ENCODE results near the gene SPOCK1.

SPOCK1 gene

DNA sequence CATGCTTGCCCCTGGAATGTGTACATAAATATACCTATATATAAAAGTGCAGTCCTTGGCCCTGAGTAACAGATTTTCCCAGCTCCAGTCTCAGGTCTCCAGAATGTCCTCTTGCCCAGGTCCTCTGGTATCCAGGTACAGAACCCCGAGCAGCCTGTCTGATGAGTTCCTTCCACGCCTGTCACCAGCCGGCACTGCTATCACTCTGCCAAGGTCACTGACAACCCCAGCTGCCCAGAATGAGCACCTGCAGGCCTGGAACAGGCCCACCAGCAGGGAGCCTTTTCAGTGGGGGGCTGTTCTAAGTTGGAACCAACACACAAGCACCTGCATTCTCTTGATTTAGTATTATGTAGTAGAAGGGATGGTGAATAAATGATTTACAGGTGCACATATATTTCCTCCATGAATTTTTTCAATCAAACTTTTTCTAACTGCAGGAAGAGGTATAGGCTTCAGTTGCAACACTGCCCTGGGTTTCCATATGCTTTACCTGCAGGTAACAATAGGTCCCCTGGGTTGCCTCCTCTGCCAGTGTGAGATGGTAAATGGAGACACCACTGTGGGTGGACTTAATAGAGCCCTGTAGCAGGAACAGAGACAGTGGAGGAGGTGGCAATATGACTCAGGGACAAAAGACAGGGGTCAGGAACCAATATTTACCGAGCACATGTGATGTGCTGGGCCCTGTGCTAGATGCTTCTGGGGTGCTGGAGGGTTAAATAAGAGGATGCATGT is 291.9 kb downstream of the SPOCK1 start:
- no peak overlapping the region for H3K4me3 ChIP-seq (replicated peaks; ENCODE audit: low read depth, low read length)
- no peak for DNase-seq (ENCODE audit: extremely low read depth, low read depth)
- TF ChIP-seq, protein P1, sequence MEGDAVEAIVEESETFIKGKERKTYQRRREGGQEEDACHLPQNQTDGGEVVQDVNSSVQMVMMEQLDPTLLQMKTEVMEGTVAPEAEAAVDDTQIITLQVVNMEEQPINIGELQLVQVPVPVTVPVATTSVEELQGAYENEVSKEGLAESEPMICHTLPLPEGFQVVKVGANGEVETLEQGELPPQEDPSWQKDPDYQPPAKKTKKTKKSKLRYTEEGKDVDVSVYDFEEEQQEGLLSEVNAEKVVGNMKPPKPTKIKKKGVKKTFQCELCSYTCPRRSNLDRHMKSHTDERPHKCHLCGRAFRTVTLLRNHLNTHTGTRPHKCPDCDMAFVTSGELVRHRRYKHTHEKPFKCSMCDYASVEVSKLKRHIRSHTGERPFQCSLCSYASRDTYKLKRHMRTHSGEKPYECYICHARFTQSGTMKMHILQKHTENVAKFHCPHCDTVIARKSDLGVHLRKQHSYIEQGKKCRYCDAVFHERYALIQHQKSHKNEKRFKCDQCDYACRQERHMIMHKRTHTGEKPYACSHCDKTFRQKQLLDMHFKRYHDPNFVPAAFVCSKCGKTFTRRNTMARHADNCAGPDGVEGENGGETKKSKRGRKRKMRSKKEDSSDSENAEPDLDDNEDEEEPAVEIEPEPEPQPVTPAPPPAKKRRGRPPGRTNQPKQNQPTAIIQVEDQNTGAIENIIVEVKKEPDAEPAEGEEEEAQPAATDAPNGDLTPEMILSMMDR (IDR thresholded peaks at IDR 0.05; ENCODE audit: low read depth, low read length, missing control alignments), result no peak

DNA sequence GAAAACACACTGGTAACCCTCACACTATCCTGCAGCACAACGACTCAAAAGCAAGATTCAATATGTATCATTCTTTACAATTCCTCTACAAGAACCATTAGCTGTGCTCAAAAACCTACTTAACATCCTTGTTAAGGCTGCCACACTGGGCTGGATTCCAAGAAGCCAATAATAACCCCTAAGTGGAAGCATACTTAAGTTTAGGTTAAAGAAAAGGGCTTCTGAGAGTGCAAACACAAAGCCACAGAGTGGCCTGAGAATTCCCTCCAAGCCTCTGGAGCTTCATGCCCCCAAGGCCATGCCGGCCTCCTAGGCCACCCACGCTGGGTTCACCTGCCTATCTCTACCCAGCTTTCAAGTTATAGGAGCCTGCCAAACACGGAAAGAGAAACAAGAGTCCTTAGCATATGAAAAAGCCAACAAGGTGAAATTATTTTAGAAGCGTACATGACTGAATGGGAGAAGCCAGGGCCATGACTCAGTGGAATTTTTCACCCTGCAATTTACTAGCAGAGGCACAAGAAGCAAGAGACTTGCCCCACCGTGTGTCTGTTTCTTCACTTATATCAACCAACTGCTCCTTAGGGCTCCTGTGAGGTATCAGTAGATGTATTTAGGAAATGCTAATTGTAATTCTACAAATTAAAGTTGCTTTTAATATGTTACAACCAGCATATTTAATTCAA is 293.0 kb downstream of the SPOCK1 start:
- peak; percentile 24 for DNase-seq (ENCODE audit: extremely low read depth, low read depth)

DNA sequence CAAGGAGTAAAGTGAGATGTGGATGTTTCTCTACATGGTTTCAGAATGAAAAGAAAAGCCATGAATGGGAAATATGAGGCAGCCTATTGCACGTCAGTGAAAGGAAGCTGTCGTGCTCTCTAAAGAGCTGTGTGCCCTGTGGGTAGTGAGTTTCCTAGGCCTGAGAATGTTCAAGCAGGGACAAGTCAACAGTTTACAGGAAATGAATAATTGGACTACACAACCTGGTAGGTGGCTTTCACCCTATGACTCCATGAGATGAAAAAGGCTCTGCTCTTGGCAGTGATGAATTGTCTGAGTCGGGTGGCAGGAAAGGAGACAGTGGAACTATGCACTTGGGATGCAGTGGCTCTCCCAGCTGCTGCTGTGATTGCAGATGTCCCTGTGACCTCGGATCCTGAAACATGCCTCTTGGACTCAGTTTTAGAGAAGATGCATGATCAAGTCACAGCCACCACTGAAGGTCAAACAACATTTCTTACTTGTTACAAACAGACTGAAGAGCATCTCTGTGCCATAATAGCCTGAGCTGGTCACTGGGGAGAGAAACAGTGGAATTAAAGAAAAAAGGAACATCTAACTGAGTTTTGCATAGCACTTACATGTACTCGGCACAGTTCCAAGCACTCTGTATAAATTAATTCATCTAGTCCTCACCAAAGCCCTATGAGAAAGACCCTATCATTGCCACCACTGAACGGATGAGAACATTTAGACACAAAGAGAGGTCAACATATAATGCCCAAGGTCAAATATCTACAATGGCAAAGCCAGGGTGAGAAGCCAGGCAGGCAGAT is 293.7 kb downstream of the SPOCK1 start:
- no peak overlapping the region for H3K4me3 ChIP-seq (replicated peaks; ENCODE audit: low read depth, low read length)
- DNase-seq (ENCODE audit: extremely low read depth, low read depth), result no peak
- TF ChIP-seq, protein P1 (IDR thresholded peaks at IDR 0.05; ENCODE audit: low read depth, low read length, missing control alignments), result no peak

More for the DNA sequence above, 293.0 kb downstream of the SPOCK1 start:
- TF ChIP-seq, protein P1 (IDR thresholded peaks at IDR 0.05; ENCODE audit: low read depth, low read length, missing control alignments), result no peak
- H3K4me3 ChIP-seq (replicated peaks; ENCODE audit: low read depth, low read length), result no peak overlapping the region

DNA sequence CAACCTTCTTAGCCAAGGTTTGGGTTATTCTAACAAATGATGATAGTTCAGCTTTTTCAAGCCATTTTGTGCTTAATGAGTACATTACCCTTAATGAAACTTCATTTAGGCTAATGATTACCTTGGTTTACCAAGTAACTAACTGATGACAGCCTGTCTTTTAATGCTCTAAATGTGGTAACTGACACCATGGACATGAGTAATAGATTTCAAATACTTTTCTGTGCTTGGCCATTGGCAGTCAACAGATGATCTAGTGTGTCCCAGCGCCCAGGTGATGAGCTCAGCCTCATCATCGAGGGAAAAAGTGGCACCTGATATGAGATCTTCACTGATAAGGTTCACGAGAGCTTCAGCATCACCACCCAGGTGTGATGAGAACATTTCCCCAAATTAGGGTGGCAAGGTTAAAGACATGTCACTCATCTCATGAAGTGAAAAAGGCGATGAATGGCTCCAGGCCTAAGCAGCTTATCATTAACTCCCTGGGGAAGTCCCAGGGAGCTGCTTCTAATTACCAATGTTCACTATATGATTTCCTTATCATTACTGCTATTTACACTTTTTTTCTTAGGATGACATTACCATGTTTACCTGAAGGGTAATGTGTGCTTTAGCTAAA is 296.0 kb downstream of the SPOCK1 start:
- DNase-seq (ENCODE audit: extremely low read depth, low read depth), result no peak
- TF ChIP-seq, protein P1 (IDR thresholded peaks at IDR 0.05; ENCODE audit: low read depth, low read length, missing control alignments), result no peak
- no peak overlapping the region for H3K4me3 ChIP-seq (replicated peaks; ENCODE audit: low read depth, low read length)

DNA sequence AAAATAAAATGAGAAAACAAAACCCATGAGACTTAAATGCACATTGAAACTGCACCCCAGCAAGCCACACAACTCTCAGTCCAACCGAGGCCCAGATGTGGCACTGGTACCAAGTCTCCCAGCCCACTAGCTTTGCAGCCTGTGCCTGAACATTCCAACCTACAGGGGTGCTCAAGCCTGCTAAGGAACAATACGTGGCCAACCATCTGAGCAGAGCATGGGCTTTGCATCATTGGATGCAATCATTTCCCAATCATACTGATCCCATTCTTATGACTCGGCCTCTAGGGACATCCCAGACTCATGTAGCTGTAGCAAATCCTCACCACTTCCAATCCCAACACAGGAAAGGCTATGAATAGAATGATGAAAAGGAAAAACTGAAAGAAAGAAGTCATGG is 297.2 kb downstream of the SPOCK1 start:
- TF ChIP-seq, protein P1 (IDR thresholded peaks at IDR 0.05; ENCODE audit: low read depth, low read length, missing control alignments), result peak; percentile 10
- DNase-seq (ENCODE audit: extremely low read depth, low read depth), result no peak
- no peak overlapping the region for H3K4me3 ChIP-seq (replicated peaks; ENCODE audit: low read depth, low read length)

DNA sequence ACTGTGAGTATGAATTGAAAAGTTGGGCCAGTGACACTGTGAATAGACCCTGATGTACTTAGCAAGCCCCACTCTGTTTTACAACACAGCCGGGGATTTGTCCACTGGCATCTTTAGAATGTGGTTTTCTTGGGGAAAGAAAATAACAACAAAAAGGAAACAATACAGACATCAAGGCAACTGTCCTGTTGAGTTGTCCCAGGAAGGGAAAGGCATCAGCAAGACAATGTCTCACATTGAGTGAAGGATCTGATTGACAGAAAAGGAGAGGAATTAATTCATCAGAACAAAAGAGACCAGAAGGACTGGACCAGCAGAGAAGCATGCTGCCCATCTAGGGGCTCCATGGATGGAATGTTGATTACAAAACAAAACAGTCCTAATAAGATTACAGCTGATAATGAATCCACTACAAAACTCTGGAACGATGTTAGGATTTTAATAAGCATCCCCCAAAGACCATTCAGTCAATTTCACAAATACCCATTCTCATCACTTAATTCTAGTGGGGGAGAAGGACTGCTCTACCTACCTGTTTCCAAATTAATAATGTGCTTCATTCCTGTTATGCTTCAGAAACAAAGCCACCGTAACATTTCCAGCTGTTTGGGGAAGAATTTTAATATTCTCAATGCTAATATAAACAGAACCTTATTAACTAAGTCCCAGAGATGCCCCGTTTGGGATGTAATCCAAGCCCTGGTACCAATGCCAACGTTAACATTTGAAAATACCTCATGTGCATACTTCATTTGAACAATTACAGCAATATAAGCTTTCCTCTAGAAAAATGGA is 298.0 kb downstream of the SPOCK1 start:
- H3K4me3 ChIP-seq (replicated peaks; ENCODE audit: low read depth, low read length), result no peak overlapping the region
- TF ChIP-seq, protein P1 (IDR thresholded peaks at IDR 0.05; ENCODE audit: low read depth, low read length, missing control alignments), result no peak
- no peak for DNase-seq (ENCODE audit: extremely low read depth, low read depth)
